Activated CD4-positive, alpha-beta T cell treated with anti-CD3 and anti-CD28 coated beads, Interleukin-10, Interleukin-2, amounts not matched to agents 100 ng/mL and 50 ng/mL, durations not matched to agents 16 hours and 8 hours (primary cell): ENCODE data around the gene NANS.
"Not testable (repeated sequence)": the region's sequence is repeated elsewhere in the genome, so short reads cannot be mapped to it uniquely, and the experiment has no call there.

Experiments
- DNase-seq: peaks from one replicate; pipeline ENCODE4 v3.0.0-alpha.2; 2020

The NANS gene

GRCh38 chr9:98080326-98080725 is 23.8 kb downstream of the NANS start:
- DNase-seq: no peak

- DNase-seq: no peak
Measured at GRCh38 chr9:98080780-98081179, 24.2 kb downstream of the NANS start.

DNA sequence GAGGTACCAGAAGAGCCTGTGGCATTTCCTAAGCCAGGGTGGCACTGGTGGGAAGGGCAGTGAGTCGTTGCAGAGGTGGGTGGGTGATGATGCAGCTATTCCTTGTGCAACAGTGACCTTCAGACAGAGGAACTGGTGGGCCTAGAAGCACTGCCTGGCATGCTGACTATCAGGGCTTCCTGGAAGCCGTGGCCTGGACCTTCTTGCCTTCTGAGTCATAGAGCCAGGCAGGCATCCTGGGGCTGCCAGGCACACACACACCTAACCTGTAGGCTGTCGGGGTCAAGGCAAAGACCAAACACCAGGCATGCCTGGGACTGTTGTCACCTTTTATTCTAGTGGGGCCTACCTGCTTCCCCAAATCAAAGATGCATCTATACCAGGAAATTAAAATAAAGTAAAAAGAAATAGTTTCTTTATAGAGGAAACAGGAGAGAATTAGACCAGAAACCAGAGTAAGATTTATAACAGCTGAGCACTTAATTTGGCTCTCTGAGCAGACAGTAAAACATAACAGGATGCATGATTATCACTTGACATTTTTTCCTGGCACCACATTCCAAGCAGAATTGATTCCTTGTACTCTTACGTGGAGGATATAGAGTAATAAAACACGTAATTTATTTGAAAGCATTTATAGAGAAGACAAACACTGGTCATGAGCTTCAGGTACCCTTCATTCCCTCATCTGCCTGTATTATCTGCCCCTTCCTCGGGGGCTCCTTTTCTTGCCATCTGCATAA is 25.1 kb downstream of the NANS start:
- DNase-seq: peak; percentile 74

DNA sequence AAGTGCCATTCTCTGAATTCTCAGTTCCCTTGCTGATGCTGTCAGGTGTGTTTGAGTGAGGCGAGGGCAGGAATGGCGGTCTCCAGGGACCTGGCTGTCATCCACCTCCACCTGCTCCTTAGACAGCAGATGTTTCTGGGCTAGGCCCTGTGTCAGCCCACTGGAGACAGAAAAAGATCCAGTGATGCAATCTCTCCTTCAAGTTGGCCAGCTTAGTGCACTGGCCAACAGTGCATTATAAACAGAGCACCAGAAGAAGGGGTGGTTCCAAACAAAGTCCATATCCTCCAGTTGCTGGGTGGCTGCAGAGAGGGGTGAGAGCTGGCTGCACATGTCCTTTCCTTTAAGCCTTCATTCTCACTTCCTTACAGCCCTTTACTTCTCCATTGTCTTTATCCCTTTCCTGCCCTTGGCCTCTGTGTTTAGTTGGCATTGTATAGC is 26.5 kb downstream of the NANS start:
- no peak for DNase-seq

- no peak for DNase-seq
Measured at GRCh38 chr9:98083566-98084183, 27.1 kb downstream of the NANS start.

DNA sequence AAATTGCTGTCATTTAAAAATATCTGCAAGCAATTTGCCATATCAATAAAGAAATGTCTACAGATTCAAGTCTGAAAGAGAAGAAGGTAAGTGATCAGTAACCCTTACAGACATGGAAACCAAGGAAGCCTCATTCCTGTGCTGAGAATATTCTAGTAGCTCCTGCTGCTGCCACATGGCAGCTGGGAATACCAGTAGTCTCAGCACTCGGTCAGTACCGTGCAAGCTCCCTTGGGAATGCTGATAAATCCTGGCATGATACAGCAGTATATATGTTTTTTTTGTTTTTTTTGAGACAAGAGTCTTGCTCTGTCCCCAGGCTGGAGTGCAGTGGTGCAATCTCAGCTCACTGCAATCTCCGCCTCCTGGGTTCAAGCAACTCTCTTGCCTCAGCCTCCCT is 27.9 kb downstream of the NANS start:
- DNase-seq: no peak

GRCh38 chr9:98085058-98085457 is 28.5 kb downstream of the NANS start:
- no peak for DNase-seq

GRCh38 chr9:98085944-98086343 is 29.4 kb downstream of the NANS start:
- DNase-seq: no peak

- no peak for DNase-seq
Measured at GRCh38 chr9:98086461-98086860, 29.9 kb downstream of the NANS start.

GRCh38 chr9:98087420-98088354 is 31.2 kb downstream of the NANS start:
- DNase-seq: no peak

DNA sequence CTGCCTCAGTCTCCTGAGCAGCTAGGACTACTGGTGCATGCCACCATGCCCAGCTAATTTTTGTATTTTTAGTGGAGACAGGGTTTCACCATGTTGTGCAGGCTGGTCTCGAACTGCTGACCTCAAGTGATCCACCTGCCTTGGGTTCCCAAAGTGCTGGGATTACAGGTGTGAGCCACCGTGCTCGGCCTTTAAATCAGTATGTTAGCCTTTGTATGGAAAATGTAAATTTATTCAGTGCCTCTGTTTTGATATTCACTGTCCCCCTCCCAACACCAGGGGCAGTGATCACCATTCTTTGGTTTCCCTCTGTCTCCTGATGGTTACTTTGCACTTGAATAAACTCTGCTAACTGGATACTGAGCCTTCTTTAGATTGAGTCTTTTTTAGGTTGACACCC is 34.1 kb downstream of the NANS start:
- DNase-seq: not testable (repeated sequence)

DNA sequence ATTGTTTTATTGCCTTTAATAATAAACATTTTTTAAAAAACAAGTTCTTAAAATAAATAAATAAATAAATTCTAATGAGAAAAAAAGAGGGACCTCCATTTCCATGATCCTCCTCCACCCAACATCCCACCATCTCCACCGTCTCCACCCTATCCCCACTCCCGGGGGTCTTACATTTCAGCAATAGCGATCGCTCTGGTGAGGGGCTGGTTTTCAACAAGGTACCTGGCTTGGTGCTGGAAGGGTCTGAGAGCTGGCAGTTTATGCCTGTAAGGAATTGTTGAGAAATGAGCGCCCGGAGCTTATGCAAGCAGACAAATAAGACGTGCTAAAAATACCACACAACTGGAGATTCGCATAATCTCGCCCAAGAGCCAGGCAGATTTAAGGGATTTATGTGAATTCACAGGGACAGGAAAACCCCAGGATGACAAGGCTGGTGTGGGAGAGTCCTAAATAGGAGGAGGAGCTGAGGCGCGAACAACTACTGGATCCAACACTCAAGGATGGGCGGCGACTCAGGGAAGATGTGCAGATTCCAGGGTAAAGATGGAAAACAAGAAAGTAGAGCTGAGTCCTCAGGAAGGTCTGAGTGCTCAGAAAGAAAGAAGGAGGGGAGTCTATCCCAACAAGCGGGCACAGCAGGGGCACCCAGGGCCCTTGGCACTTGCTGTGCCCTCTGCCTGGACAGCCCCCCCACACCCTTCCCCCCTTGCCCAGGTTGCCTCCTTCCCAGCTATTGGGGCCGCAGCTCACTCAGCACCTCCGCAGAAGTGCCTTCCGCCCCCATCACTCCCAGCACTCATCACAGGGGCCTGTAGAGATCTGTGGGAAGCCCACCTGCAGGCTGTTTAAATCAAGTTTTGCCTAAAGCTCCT is 35.4 kb downstream of the NANS start:
- no peak for DNase-seq

DNA sequence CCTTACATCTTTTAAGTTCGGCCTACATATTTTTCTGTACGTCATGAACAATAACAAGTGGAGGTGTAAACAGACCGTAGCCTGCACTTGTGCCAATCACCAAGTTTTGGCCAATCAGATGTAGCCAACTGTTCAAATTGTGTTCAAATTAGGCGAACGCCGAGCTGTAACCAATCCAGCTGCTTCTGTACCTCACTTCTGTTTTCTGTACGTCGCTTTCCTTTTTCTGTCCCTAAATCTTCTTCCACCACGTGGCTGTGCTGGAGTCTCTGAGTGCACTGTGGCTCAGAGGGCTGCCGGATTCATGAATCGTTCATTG is 36.0 kb downstream of the NANS start:
- DNase-seq: no peak

GRCh38 chr9:98094316-98094715 is 37.8 kb downstream of the NANS start:
- no peak for DNase-seq

DNA sequence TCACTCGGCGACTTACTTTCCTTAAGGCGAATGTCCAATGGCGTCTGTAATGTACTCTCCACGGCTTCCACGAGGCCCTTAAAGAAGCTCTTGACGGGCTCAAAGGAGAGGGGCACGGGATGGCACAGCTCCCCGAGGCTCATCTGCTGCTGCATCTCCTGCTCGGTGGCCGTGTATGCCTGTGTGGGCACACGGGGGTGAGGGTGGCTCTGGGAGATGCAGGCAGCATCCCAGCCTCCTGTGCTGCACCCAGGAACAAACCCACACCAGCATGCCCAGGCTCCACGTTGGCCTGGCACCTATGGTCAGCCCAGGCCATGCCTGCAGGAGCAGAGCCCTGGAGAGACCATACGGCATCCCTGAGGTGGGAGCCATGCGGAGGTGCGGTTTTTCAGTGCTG is 38.3 kb downstream of the NANS start:
- DNase-seq: no peak

DNA sequence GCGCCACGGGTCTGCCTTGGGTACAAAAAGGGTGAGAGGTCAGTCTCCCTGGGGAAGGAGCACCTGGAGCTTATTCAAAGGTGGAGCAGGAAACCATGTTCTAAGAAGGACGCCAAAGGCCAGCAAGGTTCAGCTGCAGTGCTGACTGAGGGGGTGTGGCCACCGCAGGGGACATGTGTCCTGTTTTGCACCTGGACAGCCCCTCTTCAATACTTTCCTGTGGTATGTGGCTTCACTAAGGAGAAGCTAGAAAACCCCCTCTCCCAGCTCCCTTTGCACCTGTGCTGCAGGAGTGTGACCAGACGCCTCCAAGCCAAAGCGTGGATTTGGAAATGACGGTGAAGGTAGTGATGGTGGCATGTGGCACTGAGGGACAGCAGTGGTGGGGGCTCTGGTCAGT is 38.9 kb downstream of the NANS start:
- DNase-seq: no peak

DNA sequence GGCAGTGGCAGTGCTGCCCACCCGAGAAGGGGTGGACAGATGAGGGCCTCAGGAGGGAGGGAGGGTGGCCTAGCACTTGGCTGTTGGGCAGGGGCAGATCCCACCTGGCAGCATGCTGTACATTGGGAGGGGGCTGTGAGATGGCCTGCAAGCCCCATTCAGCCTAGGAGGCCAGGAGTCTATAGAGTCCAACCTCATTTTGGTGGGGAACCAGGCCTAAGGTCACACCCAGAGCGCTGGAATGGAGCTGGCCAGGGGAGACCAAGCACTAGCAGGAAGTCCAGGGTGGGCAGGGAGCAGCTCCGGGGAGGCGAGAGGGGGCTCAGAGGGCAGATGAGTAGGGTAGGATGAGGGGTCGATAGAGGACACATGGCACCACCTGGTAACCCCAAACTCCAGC is 39.6 kb downstream of the NANS start:
- DNase-seq: no peak

DNA sequence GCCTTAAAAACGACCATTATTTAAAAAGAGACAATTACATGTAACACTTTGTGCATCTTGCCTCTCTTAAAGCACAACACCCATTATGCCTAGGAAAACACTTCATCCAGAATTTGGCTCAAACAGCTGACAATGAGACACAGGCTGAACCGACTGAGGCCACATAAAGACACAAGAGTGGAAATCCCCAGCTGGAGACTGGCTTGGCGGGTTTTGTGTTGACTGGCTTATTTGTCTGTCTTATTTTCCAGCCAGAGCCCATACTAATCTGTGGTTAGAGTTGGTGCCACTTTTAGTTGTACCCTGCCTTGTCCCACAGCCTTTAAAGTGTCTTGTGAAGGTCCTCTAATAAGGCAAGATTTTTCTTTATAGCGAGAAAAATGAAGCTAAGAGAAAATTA is 41.3 kb downstream of the NANS start:
- DNase-seq: peak; percentile 88

GRCh38 chr9:98099346-98099745 is 42.8 kb downstream of the NANS start:
- DNase-seq: no peak

DNA sequence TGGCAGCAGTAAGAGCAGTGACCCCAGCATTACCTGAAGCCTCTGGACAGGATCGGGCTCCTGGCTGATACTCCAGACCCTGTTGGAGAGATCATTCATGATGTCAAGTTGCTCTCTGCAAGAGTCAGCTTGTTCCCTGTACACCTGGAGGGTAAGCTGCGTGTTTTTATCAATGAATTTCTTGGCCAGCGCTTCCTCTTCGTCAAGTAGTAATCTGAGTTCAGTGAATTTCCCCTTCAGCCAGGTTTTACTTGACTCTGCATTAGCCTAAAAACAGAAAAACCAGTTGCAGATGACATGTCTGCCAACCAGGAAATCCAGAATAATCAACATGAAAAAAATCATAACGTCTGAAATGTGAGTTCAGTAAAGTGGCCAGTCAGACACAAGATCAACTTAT is 43.4 kb downstream of the NANS start:
- peak; percentile 51 for DNase-seq

GRCh38 chr9:98100456-98100855 is 43.9 kb downstream of the NANS start:
- DNase-seq: no peak

- DNase-seq: no peak
Measured at GRCh38 chr9:98101416-98101815, 44.9 kb downstream of the NANS start.

DNA sequence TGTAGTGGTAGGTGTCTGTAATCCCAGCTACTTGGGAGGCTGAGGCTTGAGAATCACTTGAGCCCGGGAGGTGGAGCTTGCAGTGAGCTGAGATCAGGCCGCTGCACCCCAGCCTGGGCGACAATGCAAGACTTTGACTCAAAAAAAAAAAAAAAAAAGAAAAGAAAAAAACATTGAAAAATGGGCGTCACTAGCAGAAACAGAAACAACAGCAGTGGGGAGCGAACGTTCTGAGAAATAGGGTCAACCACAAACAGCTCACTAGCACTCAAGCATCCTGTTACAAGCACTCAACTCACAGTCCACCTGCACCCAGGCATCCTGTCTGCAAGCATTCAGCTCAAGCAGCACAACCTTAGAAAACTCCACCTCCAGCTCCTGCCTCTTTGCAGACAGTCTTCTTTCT is 45.3 kb downstream of the NANS start:
- DNase-seq: peak; percentile 96
